SK-N-DZ (cell line): ENCODE data around the gene CLIC5.

ENCODE experiments used
- DNase-seq: peaks from one replicate; pipeline ENCODE4 v3.0.0-alpha.2; 2015; ENCODE audit warnings: low spot score
- small RNA-seq, 2 experiments: library from RNA; depleted of rRNA; stranded (forward); fragments of <200 nt; gene quantifications; one replicate each; pipeline ENCODE3, GENCODE V24; 2014

The CLIC5 gene

GRCh38 chr6:45843848-45844521 is 171.7 kb downstream of the CLIC5 start:
- no peak for DNase-seq

GRCh38 chr6:45841062-45841461 is 174.6 kb downstream of the CLIC5 start:
- no peak for DNase-seq

- no peak for DNase-seq
Observed at GRCh38 chr6:45838996-45839395, 176.7 kb downstream of the CLIC5 start.

- no peak for DNase-seq
Observed at GRCh38 chr6:45838451-45838850, 177.2 kb downstream of the CLIC5 start.

GRCh38 chr6:45837541-45838200 is 178.0 kb downstream of the CLIC5 start:
- DNase-seq = no peak

- no peak for DNase-seq
Observed at GRCh38 chr6:45836984-45837383, 178.7 kb downstream of the CLIC5 start.

- DNase-seq = no peak
Observed at GRCh38 chr6:45836438-45836824, 179.2 kb downstream of the CLIC5 start.

GRCh38 chr6:45835721-45836437 is 179.8 kb downstream of the CLIC5 start:
- no peak for DNase-seq

GRCh38 chr6:45832063-45832462 is 183.6 kb downstream of the CLIC5 start:
- no peak for DNase-seq

Small RNA genes within 50 kb of the gene (small RNA-seq; reads per million reads assigned to genes)
- gene RNU6-754P = 0 reads per million in 2 experiments
